ENCODE measurements around the gene FOXD3.

- TF ChIP-seq CTCF (IDR thresholded peaks at IDR 0.05; ENCODE audit: low read depth, low read length, poor library complexity, severe bottlenecking) (no peak), EZH2phosphoT487 (IDR thresholded peaks at IDR 0.05; ENCODE audit: borderline replicate concordance, low read length) (no peak)
Observed at GRCh38 chr1:63343922-63344321, 21.6 kb downstream of the FOXD3 start.

All from DOHH2 (cell line).